Transverse colon (tissue), 4 donors: ENCODE data around the gene GPER1. TPM values are rescaled to one million over a fixed set of nuclear protein-coding genes. Genes with fewer than 3 reads are reported as not detected.

Experiments
- DNase-seq: peaks from one replicate; pipeline ENCODE4 v3.0.0-alpha.2; 2019
- H3K27ac ChIP-seq, 4 donors: fragments of 200-600 bp; sonication (generic); 2 replicates each; pipeline ENCODE4 v1.5.1; 2016 to 2018; ENCODE audit warnings: inconsistent platforms in 4 of 4
- H3K27me3 ChIP-seq: fragments of 200-600 bp; sonication (generic); 2 replicates; pipeline ENCODE4 v1.5.1; 2017; ENCODE audit warnings: inconsistent platforms
- H3K36me3 ChIP-seq, 4 donors: fragments of 200-600 bp; sonication (generic); 2 replicates each; pipeline ENCODE4 v1.5.1; 2017 to 2019; ENCODE audit warnings: inconsistent platforms in 4 of 4
- H3K4me1 ChIP-seq, 4 donors: fragments of 200-600 bp; sonication (generic); 2 replicates each; pipeline ENCODE4 v1.5.1; 2017 to 2020; ENCODE audit warnings: inconsistent platforms in 4 of 4
- H3K4me3 ChIP-seq, 4 donors: fragments of 200-600 bp; sonication (generic); 1 replicate in 1 of 4; 2 replicates in 3 of 4; pipeline versions ENCODE4 v1.5.1 to v1.6.1; 2017 to 2019; ENCODE audit warnings: inconsistent platforms in 4 of 4
- H3K9me3 ChIP-seq, 2 donors: fragments of 200-600 bp; sonication (generic); 2 replicates each; pipeline ENCODE4 v1.5.1; 2017 to 2019; ENCODE audit warnings: inconsistent platforms in 2 of 2
- EP300 ChIP-seq: sonication (generic); formaldehyde crosslinking; IDR thresholded peaks from one replicate; pipeline ENCODE4 v1.6.1; 2017; ENCODE audit warnings: antibody characterized with exemption, low read depth
- POLR2A ChIP-seq: fragments of 450-650 bp; IDR thresholded peaks from one replicate; pipeline ENCODE4 v1.6.1; 2016; ENCODE audit warnings: antibody characterized with exemption, mild to moderate bottlenecking, moderate library complexity
- POLR2AphosphoS5 ChIP-seq, 3 donors: sonication (generic); formaldehyde crosslinking; IDR thresholded peaks; one replicate each; pipeline ENCODE4 v1.6.1; 2016; ENCODE audit warnings: antibody characterized with exemption in 3 of 3
- WGBS, 2 donors: methylation state at CpG; one replicate each; pipeline ENCODE4 v1.1.5; 2018; ENCODE audit warnings: low coverage in 1 of 2; 5-methylcytosine and 5-hydroxymethylcytosine counted together
- in situ Hi-C, 4 donors: fragments of 200-750 bp; cut with MboI; loops; one replicate each; pipeline versions ENCODE4 v1.15.0 to v1.15.1; 2017; ENCODE audit warnings: low sequenced_read_pairs in 3 of 4, low pct_ligation_motif_present in 1 of 4, low pct_unique_long_range_greater_than_20kb in 1 of 4
- intact Hi-C: fragments of 100-400 bp; cut with DNase I; formaldehyde crosslinking; loops from one replicate; pipeline ENCODE4 v1.15.1; 2023; ENCODE audit warnings: low total_unique reads
- total RNA-seq, 4 donors: library from RNA; depleted of rRNA; stranded (reverse); fragments of >200 nt; gene quantifications; one replicate each; pipeline ENCODE4 v1.1.0, GENCODE V29; 2016
- TF ChIP-seq, protein P1 (sequence below), 5 experiments: fragments of 200-600 bp in 3 of 5; fragments of 450-650 bp in 2 of 5; sonication (generic) in 3 of 5; IDR thresholded peaks; 1 replicate in 2 of 5; 2 replicates in 3 of 5; pipeline ENCODE4 v1.5.1; 2016 to 2017; ENCODE audit warnings: antibody characterized with exemption in 5 of 5, inconsistent platforms in 3 of 5, mild to moderate bottlenecking in 2 of 5, moderate library complexity in 1 of 5

Gene GPER1
- total RNA-seq, 4 donors from 2014 or later: 2.2 to 33.7 (median 11.7) TPM

GRCh38 chr7:1045069-1046063, 42.5 kb upstream of the GPER1 start:
- Histone ChIP-seq H3K9me3 (no peaks in the 10 kb centered on the region), H3K4me3 (peak overlapping the region in 3 of 4 donors; percentile 69 to 78 (median 74)), H3K27ac (peak overlapping the region; percentile 85 to 94 (median 94)), H3K4me1 (peaks cover 21 to 69% (median 40%) of the 10 kb centered on the region in 4 donors), H3K27me3 (no peaks in the 10 kb centered on the region), H3K36me3 (no peaks in the 10 kb centered on the region)
- DNase-seq: no peak
- intact Hi-C loops: loop anchor here (2.0 kb wide), 1 partner anchor 17 kb away; no protein-coding TSS in a partner anchor
- 20 to 65% methylated on average over 1 to 21 of the region's 21 CpGs for WGBS, 2 donors
- in situ Hi-C loops: no loop called here
- TF ChIP-seq POLR2A (no peak), EP300 (no peak), POLR2AphosphoS5 (IDR thresholded peaks at IDR 0.05) (no peak)
- TF ChIP-seq, protein P1, sequence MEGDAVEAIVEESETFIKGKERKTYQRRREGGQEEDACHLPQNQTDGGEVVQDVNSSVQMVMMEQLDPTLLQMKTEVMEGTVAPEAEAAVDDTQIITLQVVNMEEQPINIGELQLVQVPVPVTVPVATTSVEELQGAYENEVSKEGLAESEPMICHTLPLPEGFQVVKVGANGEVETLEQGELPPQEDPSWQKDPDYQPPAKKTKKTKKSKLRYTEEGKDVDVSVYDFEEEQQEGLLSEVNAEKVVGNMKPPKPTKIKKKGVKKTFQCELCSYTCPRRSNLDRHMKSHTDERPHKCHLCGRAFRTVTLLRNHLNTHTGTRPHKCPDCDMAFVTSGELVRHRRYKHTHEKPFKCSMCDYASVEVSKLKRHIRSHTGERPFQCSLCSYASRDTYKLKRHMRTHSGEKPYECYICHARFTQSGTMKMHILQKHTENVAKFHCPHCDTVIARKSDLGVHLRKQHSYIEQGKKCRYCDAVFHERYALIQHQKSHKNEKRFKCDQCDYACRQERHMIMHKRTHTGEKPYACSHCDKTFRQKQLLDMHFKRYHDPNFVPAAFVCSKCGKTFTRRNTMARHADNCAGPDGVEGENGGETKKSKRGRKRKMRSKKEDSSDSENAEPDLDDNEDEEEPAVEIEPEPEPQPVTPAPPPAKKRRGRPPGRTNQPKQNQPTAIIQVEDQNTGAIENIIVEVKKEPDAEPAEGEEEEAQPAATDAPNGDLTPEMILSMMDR (IDR thresholded peaks at IDR 0.05): no peak

GRCh38 chr7:1046722-1047679, 40.9 kb upstream of the GPER1 start:
- Histone ChIP-seq H3K9me3 (no peaks in the 10 kb centered on the region), H3K27me3 (no peaks in the 10 kb centered on the region), H3K36me3 (no peaks in the 10 kb centered on the region), H3K27ac (peak overlapping the region; percentile 55 to 76 (median 72)), H3K4me3 (no peak overlapping the region), H3K4me1 (peaks cover 19 to 71% (median 40%) of the 10 kb centered on the region in 4 donors)
- TF ChIP-seq EP300: no peak
- TF ChIP-seq POLR2A: peak; percentile 20
- in situ Hi-C loops: no loop called here
- intact Hi-C loops: no loop called here
- DNase-seq: peak; percentile 59
- WGBS, 2 donors: 45 to 55% methylated on average over 3 to 15 of the region's 15 CpGs

GRCh38 chr7:1049006-1049741, 38.7 kb upstream of the GPER1 start:
- H3K4me1 ChIP-seq: peaks cover 11 to 75% (median 30%) of the 10 kb centered on the region in 4 donors
- intact Hi-C loops (no loop called here), in situ Hi-C loops (no loop called here)
- no peaks in the 10 kb centered on the region for H3K9me3 ChIP-seq
- no peak overlapping the region for H3K27ac ChIP-seq
- TF ChIP-seq, protein P1 (IDR thresholded peaks at IDR 0.05): no peak
- TF ChIP-seq EP300: no peak
- TF ChIP-seq POLR2AphosphoS5 (IDR thresholded peaks at IDR 0.05): no peak
- no peak for TF ChIP-seq POLR2A
- H3K4me3 ChIP-seq: no peak overlapping the region
- H3K36me3 ChIP-seq: no peaks in the 10 kb centered on the region
- no peak for DNase-seq
- H3K27me3 ChIP-seq: no peaks in the 10 kb centered on the region
- 40 to 80% methylated on average over 1 to 23 of the region's 23 CpGs for WGBS, 2 donors

- H3K27ac ChIP-seq: no peak overlapping the region
- no peak overlapping the region for H3K4me3 ChIP-seq
- intact Hi-C loops (no loop called here), in situ Hi-C loops (no loop called here)
- DNase-seq: no peak
- 92% methylated on average over 7 of the region's 8 CpGs; no CpG with 5 or more reads in 1 of the 2 donors for WGBS, 2 donors
- H3K9me3 ChIP-seq: no peaks in the 10 kb centered on the region
- H3K27me3 ChIP-seq: no peaks in the 10 kb centered on the region
- TF ChIP-seq POLR2A: no peak
- TF ChIP-seq, protein P1 (IDR thresholded peaks at IDR 0.05): no peak
- peaks cover 15 to 81% (median 30%) of the 10 kb centered on the region in 4 donors for H3K4me1 ChIP-seq
- no peaks in the 10 kb centered on the region for H3K36me3 ChIP-seq
These were observed 38.1 kb upstream of the GPER1 start for GRCh38 chr7:1049801-1050200.
